Measurements from ENCODE around the gene PRKAA2. TPM values are rescaled to one million over a fixed set of nuclear protein-coding genes. Genes with fewer than 3 reads are reported as not detected.
"Not testable (repeated sequence)": the region's sequence is repeated elsewhere in the genome, so short reads cannot be mapped to it uniquely, and the experiment has no call there.

Gene PRKAA2
- total RNA-seq (0.78 and 1.2 TPM in 2 replicates), polyA plus RNA-seq (0.22 and 0.32 TPM in 2 replicates), polyA minus RNA-seq (0.70 and 1.5 TPM in 2 replicates), Bru-seq, nascent RNA (percentile 47 among the genes with signal in this experiment), BruChase-seq, experiment 1, labeled RNA remaining after a 6-hour chase (percentile 30 among the genes with signal in this experiment), BruChase-seq, experiment 2, labeled RNA remaining after a 2-hour chase (percentile 35 among the genes with signal in this experiment)
- 0.25 and 0.28 TPM in 2 replicates for polyA plus RNA-seq (2011; cell fraction: cytosol; rRNA removed)
- 0.94 and 1.1 TPM in 2 replicates for polyA plus RNA-seq (2011; cell fraction: nucleus; rRNA removed)
- 0.07 and 0.47 TPM in 2 replicates for polyA plus RNA-seq (2012)
- polyA minus RNA-seq (2011; cell fraction: cytosol; rRNA and poly(A)+ RNA removed) = 8.3 TPM
- polyA minus RNA-seq (2011; cell fraction: nucleus; rRNA and poly(A)+ RNA removed) = 1.4 and 2.4 TPM in 2 replicates
- long read RNA-seq, full-length matches to known transcripts = 2 of 2 reads
- long read RNA-seq, partial matches to known transcripts = 0 of 2 reads
- long read RNA-seq, other reads (novel, unspliced or antisense) = 0 of 2 reads

DNA sequence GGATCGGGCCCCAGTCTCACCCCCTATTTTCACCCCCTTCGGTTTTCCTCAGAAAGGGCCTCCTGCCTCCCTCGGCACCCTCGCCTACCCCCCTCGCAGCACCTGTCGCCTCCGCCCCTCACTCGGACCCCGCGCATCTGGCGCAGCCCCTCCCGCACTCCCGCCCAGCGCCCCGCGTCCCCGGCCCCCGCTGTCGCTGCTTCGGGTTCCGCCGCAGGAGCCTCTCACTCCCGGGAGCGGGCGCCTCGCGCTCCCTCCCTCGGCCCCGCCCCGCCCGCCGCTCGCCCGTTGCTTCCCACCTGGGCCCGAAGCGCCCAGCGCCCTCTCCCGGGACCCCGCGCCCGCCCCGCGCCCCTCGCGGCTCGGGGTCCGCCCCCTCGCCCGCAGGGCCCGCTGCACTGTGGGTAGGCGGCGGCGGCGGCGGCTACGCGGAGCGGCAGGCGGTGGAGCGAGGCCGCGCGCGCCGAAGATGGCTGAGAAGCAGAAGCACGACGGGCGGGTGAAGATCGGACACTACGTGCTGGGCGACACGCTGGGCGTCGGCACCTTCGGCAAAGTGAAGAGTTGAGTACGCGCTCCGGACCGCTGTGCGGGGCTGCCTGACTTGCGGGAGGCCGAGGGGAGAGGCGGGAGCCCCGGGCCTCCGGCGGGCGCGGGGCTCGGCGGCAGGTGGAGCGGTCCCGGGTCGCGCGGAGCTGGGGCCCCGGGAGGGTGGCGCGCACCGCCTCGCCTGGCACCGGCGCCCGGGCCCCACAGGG, at the start of gene PRKAA2:
TSS of gene PRKAA2 (plus strand) at position 396 of the 758 bp plus-strand sequence. CDS start at position 470, 74 bp downstream.
- BruUV-seq (replicated peaks) = no TSS peak
- no peak for TF ChIP-seq CTCF (IDR thresholded peaks at IDR 0.05; ENCODE audit: extremely low read depth in 1 of 2, insufficient read depth in 1 of 2, low read depth in 1 of 2, low read length in 2 of 2)
- TF ChIP-seq EZH2 (IDR thresholded peaks at IDR 0.05; ENCODE audit: borderline replicate concordance, low read depth, low read length, severe bottlenecking) = peak; percentile 3
- ChIA-PET POLR2A (no interaction called here), CTCF (interaction anchor here (0.8 to 1.5 kb wide), 4 partner anchors 10 to 65 kb away, joined by 3 read pairs; no protein-coding TSS in a partner anchor)
- FAIRE-seq (peak; percentile 15), DNase-seq (ENCODE audit: low read depth, low spot score) (peak; percentile 43)
- H4K20me1 ChIP-seq (replicated peaks; ENCODE audit: control insufficient read depth, extremely low read depth, insufficient read depth, low read length) = no peaks in the 10 kb centered on the region
- peak within 1 kb of the TSS; percentile 99 for H3K4me2 ChIP-seq (ENCODE audit: insufficient read depth, low read length)
- intact Hi-C loops (cut with micrococcal nuclease) (no loop called here), dilution Hi-C loops (cut with MboI; ENCODE audit: extremely low pct_ligation_motif_present, low sequenced_read_pairs) (no loop called here)
- peak within 1 kb of the TSS; percentile 34 for H3K27ac ChIP-seq (ENCODE audit: insufficient read depth, low read depth, low read length)
- H3K36me3 ChIP-seq (ENCODE audit: control insufficient read depth in 2 of 2, extremely low read depth in 1 of 2, insufficient read depth in 2 of 2, low read length in 2 of 2) = no peaks in the 10 kb centered on the region
- H3K79me2 ChIP-seq (ENCODE audit: control insufficient read depth, insufficient read depth, low read length) = no peaks in the 10 kb centered on the region
- H3K4me3 ChIP-seq (replicated peaks in 1 of 3; ENCODE audit: insufficient read depth in 1 of 3, low read depth in 1 of 3, low read length in 3 of 3) = peak within 1 kb of the TSS; percentile 68 to 85 (median 78)
- H3K27me3 ChIP-seq (ENCODE audit: control insufficient read depth in 2 of 2, insufficient read depth in 2 of 2, low read length in 2 of 2) = peaks cover 2 to 3% of the 10 kb centered on the region in 2 experiments
- no peaks in the 10 kb centered on the region for H3K9me1 ChIP-seq (replicated peaks; ENCODE audit: control insufficient read depth, extremely low read depth, insufficient read depth, low read length)
- no peaks in the 10 kb centered on the region for H3K9me3 ChIP-seq (replicated peaks; ENCODE audit: control insufficient read depth, insufficient read depth, low read length)
- H3K9ac ChIP-seq (replicated peaks; ENCODE audit: extremely low read depth, insufficient read depth, low read length) = peak within 1 kb of the TSS; percentile 73
- peaks cover 19% of the 10 kb centered on the region for H3K4me1 ChIP-seq (ENCODE audit: control insufficient read depth, extremely low read depth, insufficient read depth, low read length)
- H2AFZ ChIP-seq (ENCODE audit: low read depth, low read length) = peak within 1 kb of the TSS; percentile 70

DNA sequence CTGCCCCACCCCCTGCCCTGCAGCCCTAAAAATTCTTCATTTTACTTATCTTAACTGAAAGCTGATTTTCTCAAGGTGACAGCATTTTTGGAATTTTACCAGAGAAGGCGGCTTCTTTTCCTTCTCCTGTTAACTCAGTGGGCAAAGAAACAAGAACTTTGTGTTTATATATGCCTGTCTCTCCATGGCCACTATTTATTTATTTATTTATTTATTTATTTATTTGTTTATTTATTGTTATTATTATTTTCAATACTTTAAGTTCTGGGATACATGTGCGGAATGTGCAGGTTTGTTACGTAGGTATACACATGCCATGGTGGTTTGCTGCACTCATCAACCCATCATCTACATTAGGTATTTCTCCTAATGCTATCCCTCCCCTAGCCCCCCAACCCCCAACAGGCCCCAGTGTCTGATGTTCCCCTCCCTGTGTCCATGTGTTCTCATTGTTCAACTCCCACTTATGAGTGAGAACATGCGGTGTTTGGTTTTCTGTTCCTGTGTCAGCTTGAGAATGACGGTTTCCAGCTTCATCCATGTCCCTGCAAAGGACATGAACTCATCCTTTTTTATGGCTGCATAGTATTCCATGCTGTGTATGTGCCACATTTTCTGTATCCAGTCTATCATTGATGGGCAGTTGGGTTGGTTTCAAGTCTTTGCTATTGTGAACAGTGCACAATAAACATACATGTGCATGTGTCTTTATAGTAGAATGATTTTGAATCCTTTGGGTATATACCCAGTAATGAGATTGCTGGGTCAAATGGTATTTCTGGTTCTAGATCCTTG, 49.5 kb upstream of the PRKAA2 start:
- H3K79me2 ChIP-seq (ENCODE audit: control insufficient read depth, insufficient read depth, low read length); H3K4me1 ChIP-seq (ENCODE audit: control insufficient read depth, extremely low read depth, insufficient read depth, low read length); H3K4me3 ChIP-seq (replicated peaks in 1 of 3; ENCODE audit: insufficient read depth in 1 of 3, low read depth in 1 of 3, low read length in 3 of 3); H3K27me3 ChIP-seq (ENCODE audit: control insufficient read depth in 2 of 2, insufficient read depth in 2 of 2, low read length in 2 of 2); H3K36me3 ChIP-seq (ENCODE audit: control insufficient read depth in 2 of 2, extremely low read depth in 1 of 2, insufficient read depth in 2 of 2, low read length in 2 of 2); dilution Hi-C loops (cut with MboI; ENCODE audit: extremely low pct_ligation_motif_present, low sequenced_read_pairs); H3K9me3 ChIP-seq (replicated peaks; ENCODE audit: control insufficient read depth, insufficient read depth, low read length); H2AFZ ChIP-seq (ENCODE audit: low read depth, low read length); FAIRE-seq; BruUV-seq (replicated peaks); POLR2A ChIA-PET; H3K27ac ChIP-seq (ENCODE audit: insufficient read depth, low read depth, low read length); intact Hi-C loops (cut with micrococcal nuclease); CTCF ChIA-PET; DNase-seq (ENCODE audit: low read depth, low spot score); H3K4me2 ChIP-seq (ENCODE audit: insufficient read depth, low read length); H3K9ac ChIP-seq (replicated peaks; ENCODE audit: extremely low read depth, insufficient read depth, low read length); H3K9me1 ChIP-seq (replicated peaks; ENCODE audit: control insufficient read depth, extremely low read depth, insufficient read depth, low read length); H4K20me1 ChIP-seq (replicated peaks; ENCODE audit: control insufficient read depth, extremely low read depth, insufficient read depth, low read length): not testable (repeated sequence)

DNA sequence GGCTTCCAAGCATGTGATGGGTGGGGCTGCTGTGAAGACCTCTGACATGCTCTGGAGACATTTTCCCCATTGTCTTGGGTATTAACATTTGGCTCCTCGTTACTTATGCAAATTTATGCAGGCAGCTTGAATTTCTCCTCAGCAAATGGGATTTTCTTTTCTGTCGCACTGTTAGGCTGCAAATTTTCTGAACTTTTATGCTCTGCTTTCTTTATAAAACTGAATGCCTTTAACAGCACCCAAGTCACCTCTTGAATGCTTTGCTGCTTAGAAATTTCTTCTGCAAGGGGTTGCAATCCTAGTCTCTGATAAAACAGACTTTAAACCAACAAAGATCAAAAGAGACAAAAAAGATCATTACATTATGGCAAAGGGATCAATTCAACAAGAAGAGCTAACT, 35.0 kb upstream of the PRKAA2 start:
- CTCF ChIA-PET; H3K4me3 ChIP-seq (replicated peaks in 1 of 3; ENCODE audit: insufficient read depth in 1 of 3, low read depth in 1 of 3, low read length in 3 of 3); H3K4me2 ChIP-seq (ENCODE audit: insufficient read depth, low read length); intact Hi-C loops (cut with micrococcal nuclease); POLR2A ChIA-PET; H3K79me2 ChIP-seq (ENCODE audit: control insufficient read depth, insufficient read depth, low read length); DNase-seq (ENCODE audit: low read depth, low spot score); H3K4me1 ChIP-seq (ENCODE audit: control insufficient read depth, extremely low read depth, insufficient read depth, low read length); H3K27ac ChIP-seq (ENCODE audit: insufficient read depth, low read depth, low read length); FAIRE-seq; H3K36me3 ChIP-seq (ENCODE audit: control insufficient read depth in 2 of 2, extremely low read depth in 1 of 2, insufficient read depth in 2 of 2, low read length in 2 of 2); H3K9ac ChIP-seq (replicated peaks; ENCODE audit: extremely low read depth, insufficient read depth, low read length); H3K9me1 ChIP-seq (replicated peaks; ENCODE audit: control insufficient read depth, extremely low read depth, insufficient read depth, low read length); H3K9me3 ChIP-seq (replicated peaks; ENCODE audit: control insufficient read depth, insufficient read depth, low read length); H2AFZ ChIP-seq (ENCODE audit: low read depth, low read length); H4K20me1 ChIP-seq (replicated peaks; ENCODE audit: control insufficient read depth, extremely low read depth, insufficient read depth, low read length); H3K27me3 ChIP-seq (ENCODE audit: control insufficient read depth in 2 of 2, insufficient read depth in 2 of 2, low read length in 2 of 2); dilution Hi-C loops (cut with MboI; ENCODE audit: extremely low pct_ligation_motif_present, low sequenced_read_pairs); BruUV-seq (replicated peaks): not testable (repeated sequence)
